ENCODE data around the gene GNGT1.

GNGT1 gene

GRCh38 chr7:93920496-93921182, 14.3 kb downstream of the GNGT1 start:
- no peak for ATAC-seq
- H3K4me3 Mint-ChIP-seq: no peak overlapping the region

GRCh38 chr7:93921186-93921585, 14.8 kb downstream of the GNGT1 start:
- Mint-ChIP-seq H3K9me3 (no peaks in the 10 kb centered on the region), H3K4me1 (no peaks in the 10 kb centered on the region), H3K27ac (no peak overlapping the region), H3K27me3 (peaks cover 67% of the 10 kb centered on the region), H3K4me3 (peak overlapping the region; percentile 56 to 79)
- DNase-seq (no peak), ATAC-seq (no peak)

More at GRCh38 chr7:93920496-93921182, 14.3 kb downstream of the GNGT1 start:
- Mint-ChIP-seq H3K4me1 (no peaks in the 10 kb centered on the region), H3K27ac (no peak overlapping the region), H3K27me3 (peaks cover 66% of the 10 kb centered on the region), H3K9me3 (no peaks in the 10 kb centered on the region)
- DNase-seq: no peak

GRCh38 chr7:93921607-93922566, 15.5 kb downstream of the GNGT1 start, which contains the start of gene GNG11:
Gene GNG11 (plus strand): TSS chr7:93921735. CDS start chr7:93922138, 403 bp downstream.
- no peaks in the 10 kb centered on the region for H3K9me3 Mint-ChIP-seq
- peak within 1 kb of the TSS; percentile 56 to 79 for H3K4me3 Mint-ChIP-seq
- no peak within 1 kb of the TSS for H3K27ac Mint-ChIP-seq
- H3K27me3 Mint-ChIP-seq: peaks cover 67% of the 10 kb centered on the region
- DNase-seq (peak; percentile 21 to 29), ATAC-seq (peak; percentile 91)
- H3K4me1 Mint-ChIP-seq: no peaks in the 10 kb centered on the region

- peaks cover 56% of the 10 kb centered on the region for H3K27me3 Mint-ChIP-seq
- H3K4me3 Mint-ChIP-seq: no peak overlapping the region
Measured at GRCh38 chr7:93923296-93923695, 16.9 kb downstream of the GNGT1 start.

GRCh38 chr7:93923942-93924341, 17.6 kb downstream of the GNGT1 start:
- no peak for ATAC-seq
- H3K4me3 Mint-ChIP-seq: no peak overlapping the region
- peaks cover 56% of the 10 kb centered on the region for H3K27me3 Mint-ChIP-seq
- no peaks in the 10 kb centered on the region for H3K4me1 Mint-ChIP-seq
- H3K27ac Mint-ChIP-seq: no peak overlapping the region
- no peak for DNase-seq
- H3K9me3 Mint-ChIP-seq: no peaks in the 10 kb centered on the region

More at GRCh38 chr7:93923296-93923695, 16.9 kb downstream of the GNGT1 start:
- ATAC-seq: no peak
- no peak overlapping the region for H3K27ac Mint-ChIP-seq
- DNase-seq: no peak
- H3K4me1 Mint-ChIP-seq: no peaks in the 10 kb centered on the region
- H3K9me3 Mint-ChIP-seq: no peaks in the 10 kb centered on the region

GRCh38 chr7:93926800-93927199, 20.4 kb downstream of the GNGT1 start:
- no peaks in the 10 kb centered on the region for H3K4me1 Mint-ChIP-seq
- ATAC-seq (no peak), DNase-seq (no peak)
- H3K4me3 Mint-ChIP-seq: no peak overlapping the region
- no peak overlapping the region for H3K27ac Mint-ChIP-seq
- H3K27me3 Mint-ChIP-seq: peaks cover 48% of the 10 kb centered on the region
- H3K9me3 Mint-ChIP-seq: no peaks in the 10 kb centered on the region

GRCh38 chr7:93927585-93927984, 21.2 kb downstream of the GNGT1 start:
- H3K4me1 Mint-ChIP-seq: no peaks in the 10 kb centered on the region
- ATAC-seq (no peak), DNase-seq (no peak)
- no peak overlapping the region for H3K4me3 Mint-ChIP-seq
- H3K27ac Mint-ChIP-seq: no peak overlapping the region
- H3K9me3 Mint-ChIP-seq: no peaks in the 10 kb centered on the region
- peaks cover 43% of the 10 kb centered on the region for H3K27me3 Mint-ChIP-seq

GRCh38 chr7:93931655-93932054, 25.3 kb downstream of the GNGT1 start:
- H3K27me3 Mint-ChIP-seq: peaks cover 29% of the 10 kb centered on the region
- H3K4me3 Mint-ChIP-seq: no peak overlapping the region
- H3K27ac Mint-ChIP-seq: no peak overlapping the region
- no peaks in the 10 kb centered on the region for H3K9me3 Mint-ChIP-seq
- ATAC-seq (no peak), DNase-seq (no peak)
- no peaks in the 10 kb centered on the region for H3K4me1 Mint-ChIP-seq

- no peak overlapping the region for H3K27ac Mint-ChIP-seq
- H3K4me3 Mint-ChIP-seq: no peak overlapping the region
- no peaks in the 10 kb centered on the region for H3K9me3 Mint-ChIP-seq
- peaks cover 39% of the 10 kb centered on the region for H3K27me3 Mint-ChIP-seq
- no peak for DNase-seq
- H3K4me1 Mint-ChIP-seq: no peaks in the 10 kb centered on the region
- no peak for ATAC-seq
Measured at GRCh38 chr7:93933156-93933555, 26.8 kb downstream of the GNGT1 start.

- H3K4me3 Mint-ChIP-seq: no peak overlapping the region
- no peak for ATAC-seq
- no peak for DNase-seq
Measured at GRCh38 chr7:93935102-93935501, 28.7 kb downstream of the GNGT1 start.

GRCh38 chr7:93937818-93938217, 31.5 kb downstream of the GNGT1 start:
- Mint-ChIP-seq H3K4me3 (no peak overlapping the region), H3K27me3 (peaks cover 34% of the 10 kb centered on the region), H3K27ac (no peak overlapping the region), H3K4me1 (no peaks in the 10 kb centered on the region), H3K9me3 (no peaks in the 10 kb centered on the region)
- DNase-seq: no peak
- no peak for ATAC-seq

More at GRCh38 chr7:93935102-93935501, 28.7 kb downstream of the GNGT1 start:
- Mint-ChIP-seq H3K4me1 (no peaks in the 10 kb centered on the region), H3K27ac (no peak overlapping the region), H3K9me3 (no peaks in the 10 kb centered on the region), H3K27me3 (peaks cover 44% of the 10 kb centered on the region)

- Mint-ChIP-seq H3K4me1 (no peaks in the 10 kb centered on the region), H3K9me3 (no peaks in the 10 kb centered on the region), H3K27me3 (peaks cover 35% of the 10 kb centered on the region), H3K27ac (no peak overlapping the region), H3K4me3 (no peak overlapping the region)
- ATAC-seq (no peak), DNase-seq (no peak)
Measured at GRCh38 chr7:93938293-93938692, 31.9 kb downstream of the GNGT1 start.

GRCh38 chr7:93941945-93942344, 35.6 kb downstream of the GNGT1 start:
- peaks cover 39% of the 10 kb centered on the region for H3K27me3 Mint-ChIP-seq
- no peaks in the 10 kb centered on the region for H3K4me1 Mint-ChIP-seq
- ATAC-seq (no peak), DNase-seq (no peak)
- no peak overlapping the region for H3K27ac Mint-ChIP-seq
- H3K4me3 Mint-ChIP-seq: no peak overlapping the region
- H3K9me3 Mint-ChIP-seq: no peaks in the 10 kb centered on the region

GRCh38 chr7:93943816-93944540, 37.6 kb downstream of the GNGT1 start:
- no peak for DNase-seq
- Mint-ChIP-seq H3K4me1 (no peaks in the 10 kb centered on the region), H3K27ac (no peak overlapping the region), H3K9me3 (no peaks in the 10 kb centered on the region), H3K27me3 (peaks cover 25% of the 10 kb centered on the region), H3K4me3 (no peak overlapping the region)
- no peak for ATAC-seq

- no peak for DNase-seq
- no peaks in the 10 kb centered on the region for H3K4me1 Mint-ChIP-seq
- no peak for ATAC-seq
- H3K27me3 Mint-ChIP-seq: peaks cover 22% of the 10 kb centered on the region
- no peak overlapping the region for H3K27ac Mint-ChIP-seq
- no peaks in the 10 kb centered on the region for H3K9me3 Mint-ChIP-seq
- H3K4me3 Mint-ChIP-seq: no peak overlapping the region
Measured at GRCh38 chr7:93944673-93945072, 38.3 kb downstream of the GNGT1 start.

All from stimulated activated naive CD8-positive, alpha-beta T cell treated with anti-CD3 and anti-CD28 coated beads, Interleukin-15, amount 100 ng/mL, for 72 hours (primary cell).